ENCODE data around the gene PLEKHJ1. TPM values are rescaled to one million over a fixed set of nuclear protein-coding genes. Genes with fewer than 3 reads are reported as not detected.

PLEKHJ1 gene
- total and polyA plus RNA-seq, 2 of the 8 experiments (the other 6 are each of a cell fraction or from before 2014, with no cell fraction given) = 135 to 187 TPM

DNA sequence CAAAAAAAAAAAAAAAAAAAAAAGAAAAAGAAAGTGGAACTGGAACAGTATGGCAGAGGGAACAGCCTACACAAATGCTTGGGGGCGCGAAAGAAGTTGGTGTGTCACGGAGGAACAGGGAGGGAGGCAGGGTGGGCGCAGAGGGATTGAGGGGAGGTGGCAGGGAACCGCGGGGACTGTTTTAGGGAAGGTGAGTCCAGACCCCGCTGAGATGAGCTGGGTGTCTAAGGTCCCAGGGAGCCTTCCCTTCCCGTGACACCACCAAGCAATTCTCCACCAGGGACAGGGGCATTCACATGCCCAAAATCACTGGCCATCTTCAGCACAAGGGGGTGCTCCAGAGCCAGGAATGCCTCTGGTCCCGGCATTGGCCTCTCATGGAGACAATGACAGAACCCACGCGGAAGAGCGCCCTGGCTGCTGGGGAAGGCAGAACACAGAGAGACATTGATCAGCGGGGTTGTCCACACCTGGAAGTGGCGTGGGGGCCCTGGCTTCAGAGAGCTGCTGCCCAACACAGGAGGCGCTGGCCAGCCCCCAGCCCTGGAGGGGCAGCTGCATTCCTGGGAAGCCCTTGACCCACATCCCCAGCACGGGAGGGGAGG is 38.9 kb upstream of the PLEKHJ1 start:
- no peak overlapping the region for H2AK5ac ChIP-seq (ENCODE audit: low read depth, low read length)
- H3K27me3 ChIP-seq (replicated peaks in 1 of 4; ENCODE audit: control insufficient read depth in 3 of 4, extremely low read depth in 1 of 4, insufficient read depth in 3 of 4, low read length in 3 of 4) = no peaks in the 10 kb centered on the region
- peaks cover 0 to 17% (median 7%) of the 10 kb centered on the region in 4 experiments; a peak in 5 of 7 replicates for H3K4me1 ChIP-seq (replicated peaks in 1 of 4; ENCODE audit: control insufficient read depth in 3 of 4, insufficient read depth in 4 of 4, low read length in 3 of 4)
- CTCF ChIA-PET (ENCODE audit: partially characterized antibody) = interaction anchor here (0.6 to 6.2 kb wide), 38 partner anchors 9 to 348 kb away, joined by 3 to 106 read pairs (median 6); partner anchors contain the start of genes JSRP1, LSM7, PLEKHJ1 and SPPL2B
- POLR2A ChIA-PET (ENCODE audit: partially characterized antibody) = interaction anchor here (0.6 to 23.4 kb wide), 19 partner anchors 8 to 1986 kb away, joined by 3 to 330 read pairs (median 5); partner anchors contain the start of genes AMH, JSRP1 and PLEKHJ1
- H3K56ac ChIP-seq (replicated peaks; ENCODE audit: insufficient read length, low read depth, low read length) = no peak overlapping the region
- H2BK20ac ChIP-seq (ENCODE audit: low read length) = no peak overlapping the region
- peak overlapping the region; percentile 24; the same call in 1 of the 2 replicates for H3K27ac ChIP-seq (ENCODE audit: low read depth, low read length)
- H2BK5ac ChIP-seq (ENCODE audit: low read depth, low read length) = no peak overlapping the region
- H3K23ac ChIP-seq (ENCODE audit: insufficient read length) = no peak overlapping the region
- FAIRE-seq (peak; percentile 48), DNase-seq (ENCODE audit: low read depth in 1 of 2, low spot score in 2 of 2) (peak in 1 of 2 experiments; percentile 84)
- H3K79me1 ChIP-seq (ENCODE audit: low read depth, low read length) = peaks cover 3% of the 10 kb centered on the region; the same call in 1 of the 2 replicates
- no peak overlapping the region for H2BK15ac ChIP-seq (ENCODE audit: low read length)
- H4K91ac ChIP-seq (replicated peaks; ENCODE audit: insufficient read length, low read length) = peak overlapping the region; percentile 55
- no peak overlapping the region for H4K5ac ChIP-seq (ENCODE audit: insufficient read length, low read depth, low read length)
- no peak overlapping the region for H3K18ac ChIP-seq (ENCODE audit: extremely low read depth, low read length)
- H4K8ac ChIP-seq (ENCODE audit: extremely low read depth, insufficient read depth, low read length) = peak overlapping the region; percentile 76
- H2AFZ ChIP-seq (ENCODE audit: low read length) = no peak overlapping the region
- H3K36me3 ChIP-seq (ENCODE audit: control insufficient read depth in 2 of 4, insufficient read depth in 4 of 4, low read length in 3 of 4) = peaks cover 3 to 23% (median 9%) of the 10 kb centered on the region in 4 experiments; a peak in 5 of 8 replicates
- peaks cover 5% of the 10 kb centered on the region; the same call in 1 of the 2 replicates for H3K23me2 ChIP-seq (ENCODE audit: low read depth, low read length)
- H3K9me3 ChIP-seq (ENCODE audit: insufficient read depth in 2 of 2, low read depth in 1 of 2, low read length in 1 of 2) = no peaks in the 10 kb centered on the region
- no peak overlapping the region for H3K4ac ChIP-seq (replicated peaks; ENCODE audit: insufficient read length, low read depth, low read length)
- H3K4me3 ChIP-seq (ENCODE audit: extremely low read depth in 1 of 4, insufficient read depth in 2 of 4, low read depth in 3 of 4, low read length in 4 of 4) = no peak overlapping the region; a peak in 1 of 8 replicates
- no peak overlapping the region for H2BK12ac ChIP-seq (ENCODE audit: low read depth, low read length)
- no peak overlapping the region for H2BK120ac ChIP-seq (replicated peaks; ENCODE audit: low read depth, low read length)
- no peak overlapping the region for H3K9ac ChIP-seq (replicated peaks in 1 of 4; ENCODE audit: extremely low read depth in 1 of 4, low read depth in 3 of 4, low read length in 3 of 4)
- H3K14ac ChIP-seq (ENCODE audit: insufficient read length) = no peak overlapping the region
- H3K79me2 ChIP-seq (ENCODE audit: control insufficient read depth in 1 of 2, insufficient read depth in 2 of 2, low read length in 2 of 2) = peaks cover 14 to 33% of the 10 kb centered on the region in 2 experiments; a peak in 3 of 4 replicates
- WGBS, 2 experiments (ENCODE audit: extremely low coverage in 1 of 2, insufficient coverage in 1 of 2, insufficient read length in 1 of 2, insufficient replicate concordance in 2 of 2, low coverage in 1 of 2, low lambda C conversion rate in 2 of 2, missing lambda C conversion rate in 1 of 2) = 65% methylated on average over 16 of the region's 16 CpGs; no CpG with 5 or more reads in 1 of the 2 experiments
- H4K20me1 ChIP-seq (replicated peaks in 1 of 2; ENCODE audit: control insufficient read depth in 1 of 2, insufficient read depth in 2 of 2, low read length in 2 of 2) = peaks cover 20 to 27% of the 10 kb centered on the region in 2 experiments
- no peak overlapping the region for H3K4me2 ChIP-seq (ENCODE audit: insufficient read depth in 1 of 2, low read depth in 2 of 2, low read length in 2 of 2)
- TF ChIP-seq EZH2 (IDR thresholded peaks at IDR 0.05; ENCODE audit: low read depth, low read length, severe bottlenecking) (no peak), SRF (IDR thresholded peaks at IDR 0.05; ENCODE audit: low read depth, low read length) (no peak), TEAD4 (IDR thresholded peaks at IDR 0.05; ENCODE audit: low read depth, low read length) (peak; percentile 74), POLR2AphosphoS5 (IDR thresholded peaks at IDR 0.05; ENCODE audit: low read depth, low read length) (no peak; the same call in 1 of the 2 replicates), CBX8 (IDR thresholded peaks at IDR 0.05; ENCODE audit: borderline replicate concordance, low read depth, low read length) (no peak), TAF7 (optimal IDR thresholded peaks at IDR 0.05; ENCODE audit: borderline replicate concordance, low read depth, low read length) (no peak), CTCF (IDR thresholded peaks at IDR 0.05; ENCODE audit: control extremely low read depth in 1 of 3, insufficient read depth in 1 of 3, low read depth in 1 of 3, low read length in 3 of 3) (peak; percentile 86 to 91 (median 89)), NRF1 (IDR thresholded peaks at IDR 0.05; ENCODE audit: low read depth, low read length) (no peak), NANOG (IDR thresholded peaks at IDR 0.05; ENCODE audit: insufficient read depth, low read depth, low read length, poor library complexity, severe bottlenecking) (no peak)
